HG03064 (cell line): Measurements from ENCODE around the gene ZNF30.
"Not testable (repeated sequence)": the region's sequence is repeated elsewhere in the genome, so short reads cannot be mapped to it uniquely, and the experiment has no call there.

Experiments used
- ATAC-seq: cut with Tn5 transposase; IDR thresholded peaks from one replicate; pipeline ENCODE4 v1.9.1; 2021; ENCODE audit warnings: low read depth; ENCODE audit not compliant: unreplicated experiment

ZNF30 gene

DNA sequence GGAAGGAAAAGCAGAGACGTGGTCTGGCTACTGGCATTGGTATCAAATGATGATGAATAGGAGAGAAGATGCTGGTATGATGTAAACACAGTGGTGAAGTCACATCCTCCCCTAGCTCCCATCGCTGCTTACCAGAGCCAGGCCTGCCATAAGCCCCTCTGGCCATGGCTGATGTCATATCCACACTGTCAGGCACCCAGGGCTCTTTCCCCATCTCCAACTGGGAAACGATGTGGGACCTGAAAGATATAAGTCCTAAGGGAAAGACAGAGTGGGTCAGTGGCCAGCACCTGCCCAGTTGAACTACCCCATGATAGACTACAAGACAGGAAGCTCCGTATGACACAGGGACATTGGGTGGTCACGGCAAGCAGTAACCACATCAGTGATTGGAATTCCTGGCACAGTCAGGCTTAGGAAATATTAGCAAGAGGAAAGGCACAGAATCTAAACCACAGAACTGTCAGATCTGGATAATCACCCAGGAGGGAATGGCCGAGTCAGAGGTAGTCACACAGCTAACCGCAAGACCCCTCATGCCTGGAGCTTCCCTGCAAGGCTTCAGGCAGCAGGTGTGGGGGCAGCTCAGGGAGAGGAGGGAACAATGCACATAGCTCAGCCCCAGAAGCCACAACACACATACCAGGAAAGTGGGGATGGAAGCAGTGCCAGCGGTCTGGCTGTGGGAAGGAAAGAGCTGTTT, 33.6 kb downstream of the ZNF30 start:
- ATAC-seq: no peak

GRCh38 chr19:34960940-34961679, 34.4 kb downstream of the ZNF30 start:
- no peak for ATAC-seq

- ATAC-seq: no peak
Observed at GRCh38 chr19:34961775-34962686, 35.3 kb downstream of the ZNF30 start.

DNA sequence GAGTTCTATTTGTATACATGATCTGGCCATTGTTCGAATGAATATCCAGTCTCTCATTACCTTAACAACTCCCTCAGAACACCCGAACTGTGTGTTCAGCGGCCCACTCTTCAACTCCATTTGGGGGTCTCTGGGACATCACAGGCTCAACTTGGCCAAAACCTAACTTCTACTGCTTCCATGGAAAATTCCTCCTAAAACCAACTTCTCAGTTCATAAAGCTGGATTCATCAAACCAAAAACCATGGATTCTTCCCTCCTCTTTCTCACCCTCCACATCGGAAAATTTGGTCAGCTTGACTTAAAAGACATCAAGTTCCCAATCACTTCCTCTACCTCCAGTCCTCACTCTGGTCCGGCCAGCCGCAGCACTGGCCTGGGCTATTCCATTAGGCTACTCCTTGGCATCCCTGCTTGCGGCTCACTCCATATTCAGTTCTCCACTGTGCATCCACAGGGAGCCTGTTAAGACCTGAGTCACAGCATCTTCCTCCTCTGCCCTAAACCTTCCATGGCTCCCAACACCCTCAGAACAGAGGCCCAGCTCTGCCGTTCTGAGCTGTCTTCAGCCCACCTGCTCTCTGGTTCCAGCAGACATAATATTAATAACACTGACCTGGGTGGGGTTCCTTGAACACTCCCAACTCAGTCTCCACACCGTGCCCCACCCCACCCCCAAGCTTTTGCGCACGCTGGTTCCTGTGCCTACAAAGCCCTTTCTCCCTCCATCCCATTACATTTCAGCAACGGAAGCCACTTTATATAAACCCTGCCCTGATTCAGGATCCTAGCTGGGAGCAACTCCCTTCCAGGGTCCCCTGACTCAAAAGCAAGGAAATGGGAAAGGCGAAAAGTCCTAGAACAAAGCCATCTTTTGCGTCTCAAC, 36.2 kb downstream of the ZNF30 start:
- no peak for ATAC-seq

DNA sequence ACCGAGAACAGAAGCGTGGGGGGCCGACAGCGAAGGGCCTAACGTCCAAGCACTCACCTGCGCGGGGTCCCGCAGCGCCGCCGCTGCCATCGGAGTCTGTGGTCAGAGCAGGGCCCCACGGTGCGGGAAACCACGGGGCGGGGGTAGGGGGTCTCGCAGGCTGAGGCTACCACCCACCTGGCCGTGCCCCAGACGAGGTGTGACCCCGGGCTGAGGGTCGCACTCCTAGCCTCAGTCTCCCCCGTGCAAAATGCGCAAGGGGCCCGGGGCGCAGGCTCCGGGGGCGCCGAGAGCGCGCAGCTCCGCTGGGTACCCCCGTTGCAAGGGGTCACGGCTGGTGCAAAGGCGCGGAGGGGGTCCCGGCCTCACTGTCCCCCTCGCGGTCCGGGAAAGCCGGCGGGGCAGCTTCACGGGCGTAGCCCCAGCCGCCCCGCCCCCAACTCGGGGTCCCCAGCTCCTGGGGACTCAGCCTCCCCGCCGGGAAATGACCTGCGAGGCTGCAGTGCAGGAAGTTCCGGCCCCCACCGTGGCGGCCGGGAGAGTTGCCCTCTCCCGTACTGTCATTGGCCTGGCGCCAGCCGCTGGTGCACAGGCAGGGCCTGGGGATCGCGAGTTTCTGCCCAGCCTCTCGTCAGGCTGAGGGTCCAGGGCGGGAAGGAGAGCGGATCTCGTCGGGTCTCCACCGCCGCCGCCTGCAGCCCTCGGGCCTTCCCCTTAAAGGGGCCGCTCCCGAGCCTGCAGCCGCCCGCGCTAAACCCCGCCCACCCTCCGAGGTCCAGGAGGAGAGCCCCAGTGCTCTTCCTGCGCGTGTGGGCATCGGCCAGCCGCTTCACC, 37.1 kb downstream of the ZNF30 start, which contains the start of gene ZNF792:
ZNF792 (minus strand) TSS at position 657 of the 834 bp plus-strand sequence; CDS start at position 90, 567 bp downstream.
- ATAC-seq: no peak

GRCh38 chr19:34964598-34964997, 37.9 kb downstream of the ZNF30 start:
- ATAC-seq: no peak

DNA sequence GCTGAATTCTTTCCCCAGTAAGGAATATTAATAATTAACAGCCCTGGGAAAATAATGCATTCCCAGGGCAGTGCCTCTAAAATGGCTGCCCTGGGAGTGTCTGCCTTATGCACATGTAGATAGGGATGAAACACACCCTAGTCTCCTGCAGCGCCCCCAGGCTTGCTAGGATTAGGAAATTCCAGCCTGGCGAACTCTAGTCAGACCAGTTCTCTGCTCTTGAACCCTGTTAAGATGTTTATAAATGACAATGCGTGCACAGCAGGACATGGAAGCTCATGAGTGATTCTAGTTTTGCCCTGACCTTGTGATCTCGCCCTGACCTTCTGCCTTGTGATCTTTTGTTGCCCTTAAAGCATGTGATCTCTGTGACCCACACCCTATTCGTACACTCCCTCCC, 38.8 kb downstream of the ZNF30 start:
- not testable (repeated sequence) for ATAC-seq

GRCh38 chr19:34967551-34967950, 40.8 kb downstream of the ZNF30 start:
- ATAC-seq: no peak

GRCh38 chr19:34969721-34970120, 43.0 kb downstream of the ZNF30 start:
- no peak for ATAC-seq

- ATAC-seq: not testable (repeated sequence)
Observed at GRCh38 chr19:34970185-34970780, 43.6 kb downstream of the ZNF30 start.

DNA sequence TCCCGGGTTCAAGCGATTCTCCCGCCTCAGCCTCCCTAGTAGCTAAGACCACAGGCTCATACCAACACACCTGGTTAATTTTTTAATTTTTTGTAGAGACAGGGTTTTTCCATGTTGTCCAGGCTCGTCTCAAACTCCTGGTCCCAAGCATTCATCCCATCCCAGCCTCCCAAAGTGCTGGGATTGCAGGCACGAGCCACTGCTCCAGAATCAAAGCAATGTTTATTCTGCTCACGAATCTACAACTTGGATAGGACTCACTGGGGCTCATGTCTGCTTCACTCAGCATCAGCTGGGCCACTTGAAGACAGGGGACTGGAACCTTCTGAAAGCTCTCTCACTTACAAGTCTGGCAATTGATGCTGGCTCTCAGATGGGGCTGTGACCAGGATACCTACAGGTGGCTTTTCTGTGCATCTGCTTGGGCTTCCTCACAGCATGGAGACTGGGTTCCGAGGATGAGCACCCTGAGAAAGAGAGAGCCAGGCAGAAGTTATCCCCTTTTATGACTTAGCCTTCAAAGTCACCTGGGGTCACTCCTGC, 45.5 kb downstream of the ZNF30 start:
- ATAC-seq: no peak

DNA sequence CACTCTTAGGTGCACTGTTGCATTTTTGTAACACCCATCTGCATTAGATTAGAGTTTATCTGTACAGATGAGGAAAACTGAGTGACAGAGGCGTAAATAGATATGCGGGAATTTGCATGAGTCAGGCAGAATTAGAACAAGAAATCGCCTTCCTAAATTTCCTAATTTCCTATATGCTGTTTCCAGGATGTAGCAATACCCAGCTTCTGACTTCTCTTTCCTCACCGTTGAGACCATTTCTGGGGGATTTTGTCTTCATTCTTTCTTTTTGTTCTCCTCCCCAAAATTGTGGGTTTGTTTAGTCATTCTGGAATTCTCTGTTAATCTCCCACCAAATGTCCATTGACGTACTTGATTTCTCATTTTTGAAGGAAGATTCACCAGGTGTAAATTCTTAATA, 47.9 kb downstream of the ZNF30 start:
- no peak for ATAC-seq

DNA sequence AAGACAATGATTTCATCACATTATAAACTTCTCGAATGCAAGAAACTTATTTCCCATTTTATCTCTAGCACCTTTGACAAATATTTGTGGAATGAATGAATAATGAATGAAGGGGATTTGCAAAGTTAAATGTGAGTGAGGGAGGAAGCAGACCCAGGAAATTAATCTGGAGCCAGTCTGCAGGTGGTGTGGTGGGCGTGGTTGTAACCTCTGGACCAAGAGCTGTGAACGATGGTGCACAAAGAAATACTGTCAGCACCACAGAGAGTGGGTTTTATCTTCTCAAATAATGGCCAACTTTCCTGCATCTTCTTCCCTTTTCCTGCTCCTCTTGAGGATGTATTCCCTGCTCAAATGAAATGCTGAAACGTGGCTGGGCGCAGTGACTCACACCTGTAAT, 48.4 kb downstream of the ZNF30 start:
- ATAC-seq: no peak

DNA sequence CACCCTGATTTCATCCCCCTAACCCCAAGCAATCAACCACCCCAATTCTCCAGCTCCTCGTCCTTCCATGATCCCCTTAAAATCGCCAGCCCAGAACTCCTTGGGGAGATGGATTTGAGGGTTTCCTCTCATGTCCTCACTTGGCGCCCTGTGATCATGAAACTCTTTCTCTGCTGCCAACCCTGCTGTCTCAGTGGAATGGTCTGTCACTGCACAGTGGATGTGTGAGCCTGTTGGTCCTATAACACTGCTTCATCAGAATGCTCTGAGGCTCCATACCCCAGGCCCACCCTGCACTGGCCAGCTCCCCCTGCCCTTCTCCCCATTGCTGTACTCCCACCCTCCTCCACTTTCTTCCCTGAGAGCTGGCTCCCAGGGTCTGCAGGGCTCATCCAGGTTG, 49.9 kb downstream of the ZNF30 start:
- ATAC-seq: no peak

- no peak for ATAC-seq
Observed at GRCh38 chr19:34979819-34980640, 53.3 kb downstream of the ZNF30 start.

DNA sequence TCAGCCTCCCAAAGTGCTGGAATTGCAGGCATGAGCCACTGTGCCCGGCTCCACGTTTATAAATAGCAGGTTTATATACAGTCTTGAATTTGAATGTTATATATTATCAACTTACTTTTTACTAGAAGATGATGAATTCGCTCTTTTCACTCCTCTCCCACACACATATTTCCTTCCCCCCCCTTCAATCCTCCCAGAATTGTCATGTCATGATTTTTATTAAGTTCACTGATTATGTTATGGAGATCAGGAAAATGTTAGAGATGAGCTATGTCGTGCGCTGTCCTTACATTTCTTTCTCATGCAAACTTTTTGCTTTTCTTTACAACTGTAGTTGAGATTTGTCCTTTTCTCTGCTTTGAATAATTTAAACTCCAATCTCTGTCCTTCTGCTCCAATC, 55.6 kb downstream of the ZNF30 start:
- no peak for ATAC-seq

DNA sequence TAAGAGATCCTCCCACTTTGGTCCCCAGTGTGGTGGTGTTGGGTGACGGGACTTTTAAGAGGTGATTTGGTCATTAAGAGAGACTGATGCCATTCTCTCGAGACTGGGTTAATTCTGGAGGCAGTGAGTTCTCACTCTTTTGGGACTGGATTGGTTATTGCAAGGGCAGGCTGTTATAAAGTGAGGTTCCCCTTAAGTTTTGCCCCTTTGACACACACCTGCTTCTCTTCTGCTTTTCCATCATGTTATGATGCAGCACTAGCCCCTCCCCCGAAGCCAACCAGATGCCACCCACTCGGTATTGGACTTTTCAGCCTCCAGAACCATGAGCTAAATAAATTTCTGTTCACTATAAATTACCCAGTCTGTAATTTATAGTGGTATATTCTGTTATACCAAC, 57.1 kb downstream of the ZNF30 start:
- no peak for ATAC-seq

DNA sequence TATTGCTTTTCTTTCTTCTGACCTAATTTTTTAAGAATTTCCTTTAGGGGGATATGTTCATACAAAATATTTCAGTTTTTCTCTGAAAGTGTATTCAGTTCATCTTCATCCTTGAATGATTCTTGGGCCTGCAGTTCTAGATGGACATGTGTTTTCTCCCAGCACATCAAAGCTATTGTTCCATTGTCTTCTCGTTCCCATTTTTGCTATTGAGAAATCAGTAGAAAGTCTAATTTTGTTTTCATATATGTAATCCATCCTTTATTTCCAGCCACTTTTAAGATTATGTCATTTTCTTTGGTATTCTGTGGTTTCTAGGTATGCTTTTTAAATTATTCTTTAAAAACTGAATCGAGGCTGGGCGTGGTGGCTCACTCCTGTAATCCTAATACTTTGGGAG, 57.6 kb downstream of the ZNF30 start:
- ATAC-seq: no peak
